Activated T-helper 1 cell treated with Interleukin-2 at 50 U/mL for 16 hours (primary cell): ENCODE results near the gene ANG.
"Not testable (repeated sequence)": the region's sequence is repeated elsewhere in the genome, so short reads cannot be mapped to it uniquely, and the experiment has no call there.

Experiments
- DNase-seq: peaks from one replicate; pipeline ENCODE4 v3.0.0-alpha.2; 2020; ENCODE audit warnings: low read depth

Gene ANG

DNA sequence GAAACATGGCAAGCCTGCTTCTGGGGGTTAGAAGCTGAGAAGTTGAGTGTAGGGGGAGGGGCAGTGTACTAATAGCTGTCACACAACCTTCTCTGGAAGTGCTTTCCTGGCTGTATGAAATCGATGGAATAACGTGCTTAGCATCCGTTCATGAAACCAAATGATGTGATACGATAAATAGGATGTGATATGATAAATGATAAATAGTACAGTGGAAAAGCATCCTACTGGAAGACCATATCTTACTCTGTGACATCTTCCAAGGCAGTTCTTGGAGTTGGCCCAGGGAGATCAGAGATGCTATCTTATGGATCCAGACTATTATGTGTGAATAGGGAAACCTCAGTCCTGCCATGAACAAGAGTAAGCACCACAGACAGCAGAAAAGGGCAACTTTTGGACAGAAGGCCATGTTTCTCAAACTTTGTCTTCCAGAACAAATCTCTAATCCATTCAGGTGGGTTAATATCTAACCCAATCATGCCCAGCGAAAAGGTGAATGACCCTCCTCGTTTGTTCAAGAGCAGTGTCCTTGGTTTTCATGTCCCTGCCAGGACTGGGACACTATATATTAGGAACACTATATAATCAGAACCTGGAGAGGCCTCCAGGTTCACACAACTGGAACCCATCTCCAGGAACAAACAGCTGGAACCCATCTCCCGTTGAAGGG is at the start of gene ANG:
ANG (plus strand) TSS at position 598 of the 673 bp plus-strand sequence. CDS start 4,801 bp downstream, outside the sequence.
- DNase-seq: no peak

GRCh38 chr14:20641591-20641990 is 47.0 kb upstream of the ANG start, which contains the start of gene OR6S1:
OR6S1 (minus strand) TSS chr14:20641691; CDS start chr14:20641691, 0 bp downstream.
- DNase-seq: no peak

GRCh38 chr14:20642182-20642581 is 46.4 kb upstream of the ANG start:
- DNase-seq: no peak

DNA sequence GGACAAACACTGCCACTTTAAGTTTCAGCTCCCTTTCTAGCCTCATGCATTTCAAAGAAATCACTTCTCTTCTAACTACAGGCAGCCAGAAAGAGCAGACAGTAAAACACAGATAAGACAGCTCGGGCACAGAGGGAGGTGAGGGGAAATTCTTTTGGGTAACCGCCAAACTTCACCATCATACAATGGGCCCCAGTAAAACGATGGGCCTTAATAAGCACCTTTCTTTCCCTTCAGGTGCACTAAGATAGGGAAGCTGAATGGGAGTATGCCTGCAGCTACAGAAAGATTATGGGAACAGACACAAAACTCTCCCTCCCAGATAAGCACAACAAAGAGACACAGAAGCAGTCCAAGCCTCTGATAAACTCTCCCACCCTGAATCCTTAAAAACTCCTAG is 45.8 kb upstream of the ANG start:
- not testable (repeated sequence) for DNase-seq

GRCh38 chr14:20644520-20644919 is 44.0 kb upstream of the ANG start:
- no peak for DNase-seq

DNA sequence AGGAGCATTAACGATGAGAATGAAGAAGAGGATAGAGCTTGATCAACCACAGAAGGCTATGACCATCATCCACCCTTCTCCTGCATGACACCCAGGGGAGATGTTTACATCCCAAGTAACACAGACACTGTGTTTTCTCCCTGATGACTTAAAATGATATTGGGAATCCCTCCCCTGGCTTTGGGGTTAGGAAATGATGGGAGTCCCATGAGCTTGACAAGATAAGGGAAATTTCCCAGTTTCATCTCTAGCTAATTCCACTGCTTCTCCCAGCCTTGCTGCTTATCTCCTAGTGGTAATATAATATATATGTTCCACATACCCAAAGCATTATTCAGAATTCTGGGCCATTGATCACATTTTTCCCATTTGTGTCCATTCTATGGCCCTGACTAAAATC is 43.1 kb upstream of the ANG start:
- no peak for DNase-seq

GRCh38 chr14:20652996-20653975 is 35.3 kb upstream of the ANG start:
- DNase-seq: no peak

GRCh38 chr14:20655851-20656250 is 32.7 kb upstream of the ANG start:
- no peak for DNase-seq

DNA sequence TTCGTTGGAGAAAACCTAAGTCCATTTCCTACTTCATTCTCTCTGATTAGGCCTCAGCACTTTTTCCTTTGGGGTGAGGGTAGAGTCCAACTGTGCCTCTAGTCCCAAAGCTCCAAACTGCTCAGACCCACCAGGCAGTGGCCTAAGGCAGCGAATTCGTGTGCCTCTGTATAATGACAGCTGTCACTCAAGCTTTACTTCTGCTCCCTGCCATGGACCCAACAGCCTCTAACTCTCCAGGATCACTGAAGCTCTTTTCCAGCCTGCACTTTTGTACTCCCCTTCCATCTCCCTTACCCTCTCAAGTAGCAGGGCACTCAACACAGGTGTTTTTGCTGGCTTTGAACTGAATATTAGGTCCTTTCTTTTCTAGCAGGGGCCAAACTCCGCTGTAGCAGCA is 32.3 kb upstream of the ANG start:
- no peak for DNase-seq

DNA sequence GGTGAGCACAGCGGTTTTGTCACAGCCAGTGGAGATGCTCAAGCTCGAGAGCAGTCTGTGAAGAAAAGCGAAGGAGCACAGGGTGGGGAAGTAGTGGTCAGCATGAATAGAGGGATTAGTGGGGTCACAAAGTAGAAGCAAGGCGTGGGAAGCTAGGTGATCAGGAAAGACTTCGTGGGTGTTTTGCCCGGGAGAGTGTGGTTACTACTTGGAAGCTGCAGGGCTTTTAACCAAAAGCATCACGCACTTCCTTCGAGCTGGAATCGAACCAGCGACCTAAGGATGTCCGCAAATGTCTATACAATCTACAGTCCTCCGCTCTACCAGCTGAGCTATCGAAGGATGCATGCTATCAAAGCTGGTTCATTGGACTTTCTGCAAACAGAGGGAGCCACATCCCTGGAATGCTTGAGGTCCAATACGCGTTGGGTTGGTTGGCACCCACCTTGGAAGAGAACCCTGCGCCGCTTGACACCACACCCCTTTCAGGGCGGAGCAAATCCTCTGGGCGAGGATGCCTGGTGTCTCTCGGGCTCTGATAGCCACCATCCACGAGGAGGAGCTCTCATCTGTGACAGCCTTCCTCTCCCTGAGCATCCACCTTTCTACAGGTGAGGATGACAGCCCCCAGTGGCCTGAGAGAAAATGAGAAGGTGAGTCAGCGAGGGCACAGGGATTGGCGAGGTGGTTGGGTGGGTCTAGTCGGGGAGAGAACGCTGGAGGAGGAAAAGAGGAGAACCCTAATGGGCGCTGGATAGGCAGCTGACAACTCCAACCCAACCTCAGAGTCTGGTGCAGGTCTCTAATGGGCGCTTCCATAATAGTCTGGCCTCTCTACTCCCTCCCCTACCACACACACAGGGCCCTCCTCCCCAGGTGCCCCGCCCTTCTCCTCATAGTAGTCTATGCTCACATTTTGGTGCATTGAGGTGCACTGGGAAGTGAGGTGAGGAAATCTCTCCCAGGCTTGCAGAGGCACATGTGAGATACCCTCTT is 31.1 kb upstream of the ANG start:
- no peak for DNase-seq

DNA sequence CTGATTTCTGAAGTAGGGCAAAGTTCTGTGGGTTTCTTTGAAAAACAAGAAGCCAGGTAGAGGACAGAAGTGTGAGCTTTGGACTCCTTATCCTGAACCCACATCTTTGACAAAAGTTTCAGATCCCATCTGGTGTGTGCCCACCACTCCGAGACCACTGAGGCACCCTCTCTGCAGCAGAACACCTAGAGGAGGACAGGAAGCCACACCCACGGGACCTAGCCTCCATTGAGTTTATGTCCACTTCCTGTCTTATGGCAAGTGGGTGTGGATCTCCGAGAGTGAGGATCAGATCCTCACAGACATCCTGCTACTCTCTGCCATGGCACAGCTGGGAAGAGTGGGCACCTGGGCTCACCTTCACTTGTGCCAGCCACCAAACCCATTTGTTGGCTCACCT is 30.3 kb upstream of the ANG start:
- DNase-seq: no peak

GRCh38 chr14:20659336-20659735 is 29.2 kb upstream of the ANG start:
- DNase-seq: no peak

GRCh38 chr14:20659813-20660395 is 28.7 kb upstream of the ANG start:
- no peak for DNase-seq

DNA sequence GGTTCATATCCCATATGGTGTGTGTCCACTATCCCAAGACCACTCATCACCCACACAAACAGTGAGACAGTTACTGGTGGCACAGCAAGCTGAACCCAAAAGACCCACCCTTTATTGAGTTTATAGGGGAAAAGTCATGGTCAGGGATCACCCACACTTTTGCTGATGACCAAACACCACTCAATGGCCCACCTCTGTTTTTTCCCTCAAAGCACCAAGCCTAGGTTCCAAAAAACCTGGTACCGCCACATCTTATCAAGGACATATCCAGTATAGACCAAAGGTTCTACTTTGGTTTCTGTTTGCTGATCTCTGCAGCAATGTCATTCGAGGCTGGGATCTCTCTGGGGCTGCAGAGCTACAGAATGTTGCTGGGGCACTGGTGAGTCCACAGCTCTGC is 27.4 kb upstream of the ANG start:
- no peak for DNase-seq

GRCh38 chr14:20662968-20663732 is 25.4 kb upstream of the ANG start:
- peak; percentile 64 for DNase-seq

GRCh38 chr14:20666400-20666961 is 22.1 kb upstream of the ANG start:
- not testable (repeated sequence) for DNase-seq

GRCh38 chr14:20667957-20668356 is 20.6 kb upstream of the ANG start:
- no peak for DNase-seq

GRCh38 chr14:20668969-20669368 is 19.6 kb upstream of the ANG start:
- DNase-seq: no peak

- DNase-seq: no peak
These were observed 16.8 kb upstream of the ANG start for GRCh38 chr14:20671597-20672283.

DNA sequence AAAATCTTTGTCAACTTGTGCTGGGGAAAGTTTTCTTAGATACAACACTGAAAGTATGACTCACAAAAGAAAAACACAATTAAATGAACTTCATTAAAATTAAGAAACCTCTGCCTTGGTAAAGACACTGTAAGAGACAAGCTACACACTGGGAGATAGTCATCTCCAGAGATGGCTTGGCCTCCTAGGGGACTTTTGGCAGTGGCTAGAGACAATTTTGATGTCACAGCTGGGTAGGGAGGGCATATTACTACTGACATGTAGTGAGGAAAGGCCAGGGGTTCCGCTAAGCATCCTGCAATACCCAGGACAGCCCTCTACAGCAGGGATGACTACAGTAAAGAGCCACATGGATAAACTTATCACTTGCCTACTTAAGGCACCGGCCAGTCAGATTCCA is 12.9 kb upstream of the ANG start:
- DNase-seq: no peak
